Activated naive CD4-positive, alpha-beta T cell treated with anti-CD3 and anti-CD28 coated beads, Interleukin-2, amount 10 ng/mL, durations not matched to agents 7 days and 5 days (primary cell): ENCODE measurements around the gene PHIP.
"Not testable (repeated sequence)": the region's sequence is repeated elsewhere in the genome, so short reads cannot be mapped to it uniquely, and the experiment has no call there.

Source experiments
- CTCF ChIA-PET: fragments of 350-600 bp; sonication (Branson Sonifier 250); formaldehyde crosslinking; loops from one replicate; lab custom pipeline; 2021; ENCODE audit warnings: antibody characterized with exemption; lab: Charles Lee
- DNase-seq: peaks from one replicate; pipeline ENCODE4 v3.0.0-alpha.2; 2020
- H3K27ac Mint-ChIP-seq: one replicate; pipeline ENCODE4 v1.8.0; 2021; ENCODE audit warnings: mild to moderate bottlenecking, moderate library complexity, mixed read lengths
- H3K27me3 Mint-ChIP-seq: one replicate; pipeline ENCODE4 v1.8.0; 2021; ENCODE audit warnings: mild to moderate bottlenecking, mixed read lengths
- H3K36me3 Mint-ChIP-seq: one replicate; pipeline ENCODE4 v1.8.0; 2021; ENCODE audit warnings: mixed read lengths
- H3K4me1 Mint-ChIP-seq: one replicate; pipeline ENCODE4 v1.8.0; 2021; ENCODE audit warnings: mixed read lengths
- H3K4me3 Mint-ChIP-seq: one replicate; pipeline ENCODE4 v1.8.0; 2021; ENCODE audit warnings: mild to moderate bottlenecking, moderate library complexity, mixed read lengths
- H3K9me3 Mint-ChIP-seq: one replicate; pipeline ENCODE4 v1.8.0; 2021; ENCODE audit warnings: mixed read lengths

Gene PHIP

DNA sequence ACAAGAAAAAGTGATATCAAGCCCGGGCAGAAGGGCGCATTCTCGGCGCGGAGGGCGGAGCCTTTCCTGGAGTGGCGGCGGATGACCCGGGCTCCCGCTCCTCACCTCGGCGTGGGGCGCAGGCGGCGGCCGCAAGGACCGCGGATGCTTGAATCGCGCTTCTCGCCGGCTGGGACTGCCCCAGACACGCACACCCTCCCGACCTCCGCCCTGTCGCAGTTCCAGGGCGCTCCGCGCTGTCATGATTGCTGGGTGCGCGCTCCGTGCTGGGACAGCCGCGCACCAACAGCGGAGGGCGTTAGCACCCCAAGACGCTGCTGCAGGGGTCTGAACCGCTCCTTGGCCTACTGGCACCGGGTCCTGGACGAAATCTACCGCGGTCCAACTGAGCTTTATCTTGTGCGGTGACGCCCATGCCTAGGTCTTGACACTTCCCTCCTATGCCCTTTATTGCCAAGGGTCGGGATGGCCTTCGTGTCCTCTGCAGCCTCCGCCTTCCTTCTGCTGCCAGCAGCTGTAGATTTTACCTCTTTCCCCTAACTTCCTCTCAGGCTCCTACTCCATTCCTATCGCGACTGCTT lies 167.4 kb downstream of the PHIP start:
- Mint-ChIP-seq H3K36me3 (peaks cover 4% of the 10 kb centered on the region), H3K4me1 (peaks cover 15% of the 10 kb centered on the region), H3K27me3 (peaks cover 22% of the 10 kb centered on the region), H3K27ac (no peak overlapping the region), H3K4me3 (peak overlapping the region; percentile 15), H3K9me3 (no peaks in the 10 kb centered on the region)
- CTCF ChIA-PET: no interaction called here
- peak; percentile 40 for DNase-seq

- no peaks in the 10 kb centered on the region for H3K9me3 Mint-ChIP-seq
- no peak overlapping the region for H3K27ac Mint-ChIP-seq
- peaks cover 4% of the 10 kb centered on the region for H3K36me3 Mint-ChIP-seq
- H3K4me1 Mint-ChIP-seq: peaks cover 15% of the 10 kb centered on the region
- peaks cover 22% of the 10 kb centered on the region for H3K27me3 Mint-ChIP-seq
- H3K4me3 Mint-ChIP-seq: peak overlapping the region; percentile 15
- CTCF ChIA-PET: no interaction called here
- DNase-seq: no peak
These were observed 168.0 kb downstream of the PHIP start for GRCh38 chr6:78910010-78910409.

DNA sequence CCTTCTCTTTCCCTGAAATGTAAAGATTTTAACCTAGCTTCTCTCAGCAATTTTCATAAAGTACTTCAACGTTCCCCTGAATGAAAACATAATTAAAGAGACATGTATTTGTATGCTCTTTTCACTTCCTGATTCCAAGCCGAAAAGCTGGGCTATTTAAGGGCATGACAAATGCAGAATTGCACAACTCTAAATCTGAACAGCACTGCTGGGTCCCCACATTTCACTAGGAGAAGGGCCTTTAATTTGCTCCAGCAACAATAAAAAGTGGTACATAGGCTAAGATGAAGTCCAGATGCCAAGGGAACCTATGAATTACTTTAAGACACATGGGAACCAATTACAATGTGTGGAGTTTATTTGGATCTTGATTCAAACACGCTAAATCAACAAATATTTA lies 168.7 kb downstream of the PHIP start:
- peaks cover 22% of the 10 kb centered on the region for H3K27me3 Mint-ChIP-seq
- H3K4me1 Mint-ChIP-seq: peaks cover 15% of the 10 kb centered on the region
- CTCF ChIA-PET: no interaction called here
- no peaks in the 10 kb centered on the region for H3K9me3 Mint-ChIP-seq
- no peak overlapping the region for H3K4me3 Mint-ChIP-seq
- no peak overlapping the region for H3K27ac Mint-ChIP-seq
- H3K36me3 Mint-ChIP-seq: peaks cover 4% of the 10 kb centered on the region
- no peak for DNase-seq

DNA sequence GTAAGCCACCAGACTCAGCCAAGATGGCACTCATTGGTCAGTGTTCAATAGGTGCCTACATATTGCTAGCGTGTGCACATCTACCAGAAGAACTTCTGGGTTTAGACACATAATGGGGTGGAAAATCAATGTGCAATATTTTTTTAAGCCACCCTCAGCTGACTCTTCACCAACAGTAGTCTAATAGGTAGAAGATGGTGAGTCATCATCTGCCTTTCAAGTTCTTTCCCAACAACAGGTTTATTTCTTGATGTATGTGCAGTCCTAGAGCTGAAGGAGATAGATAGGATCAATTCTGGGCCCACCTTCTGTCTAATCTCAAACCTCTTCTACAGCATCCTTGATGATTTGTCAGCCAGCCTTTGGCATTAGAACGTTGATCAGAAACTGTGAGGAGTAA lies 169.4 kb downstream of the PHIP start:
- CTCF ChIA-PET: no interaction called here
- Mint-ChIP-seq H3K27ac (no peak overlapping the region), H3K9me3 (no peaks in the 10 kb centered on the region), H3K4me1 (peaks cover 15% of the 10 kb centered on the region), H3K4me3 (no peak overlapping the region), H3K36me3 (peaks cover 4% of the 10 kb centered on the region), H3K27me3 (peaks cover 22% of the 10 kb centered on the region)
- no peak for DNase-seq

DNA sequence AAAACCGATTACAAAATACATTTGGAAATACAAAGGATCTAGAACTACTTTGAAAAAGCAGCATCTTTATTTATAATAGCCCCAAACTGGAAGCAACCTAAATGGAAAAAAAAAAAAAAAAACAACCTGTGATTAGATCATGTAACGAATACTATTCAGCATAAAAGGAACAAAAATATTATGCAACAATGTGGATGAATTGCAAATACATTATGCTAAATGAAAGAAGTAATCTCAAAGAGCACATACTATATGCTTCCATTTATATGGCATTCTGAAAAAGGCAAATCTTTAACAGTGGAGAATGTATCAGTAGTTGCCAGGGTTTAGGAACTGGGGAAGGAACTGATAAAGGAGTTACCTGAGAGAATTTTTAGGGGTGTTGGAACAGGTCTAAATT lies 181.8 kb downstream of the PHIP start:
- H3K4me1 Mint-ChIP-seq: no peaks in the 10 kb centered on the region
- CTCF ChIA-PET: no interaction called here
- no peaks in the 10 kb centered on the region for H3K27me3 Mint-ChIP-seq
- no peak overlapping the region for H3K27ac Mint-ChIP-seq
- no peak overlapping the region for H3K4me3 Mint-ChIP-seq
- no peaks in the 10 kb centered on the region for H3K36me3 Mint-ChIP-seq
- no peaks in the 10 kb centered on the region for H3K9me3 Mint-ChIP-seq
- no peak for DNase-seq

GRCh38 chr6:78889901-78890300 lies 188.2 kb downstream of the PHIP start:
- H3K9me3 Mint-ChIP-seq, H3K4me3 Mint-ChIP-seq, H3K27ac Mint-ChIP-seq, H3K4me1 Mint-ChIP-seq, CTCF ChIA-PET, H3K36me3 Mint-ChIP-seq, DNase-seq, H3K27me3 Mint-ChIP-seq: not testable (repeated sequence)
